H9 (cell line): Measurements from ENCODE around the gene TMEM132C. TPM values are rescaled to one million over a fixed set of nuclear protein-coding genes. Genes with fewer than 3 reads are reported as not detected.

Experiments
- DNase-seq: peaks from one replicate; pipeline ENCODE4 v3.0.0-alpha.2; 2017
- H2AFZ ChIP-seq: one replicate; pipeline ENCODE4 v1.6.1; 2013; ENCODE audit warnings: mild to moderate bottlenecking, low read length, control low read depth, moderate library complexity
- H2AK5ac ChIP-seq: 2 replicates; pipeline ENCODE4 v1.6.1; 2013; ENCODE audit warnings: low read length, control low read depth, mixed read lengths; ENCODE audit not compliant: insufficient read length
- H2BK120ac ChIP-seq: one replicate; pipeline ENCODE4 v1.6.1; 2013; ENCODE audit warnings: low read depth, mild to moderate bottlenecking, low read length, control low read depth, inconsistent platforms; ENCODE audit not compliant: poor library complexity, severe bottlenecking
- H2BK12ac ChIP-seq: 2 replicates; pipeline ENCODE4 v1.6.1; 2013; ENCODE audit warnings: low read length, control low read depth, mixed read lengths, low read depth; ENCODE audit not compliant: insufficient read length
- H2BK15ac ChIP-seq: 2 replicates; pipeline ENCODE4 v1.6.1; 2013; ENCODE audit warnings: low read depth, low read length, control low read depth
- H2BK20ac ChIP-seq: one replicate; pipeline ENCODE4 v1.6.1; 2013; ENCODE audit warnings: low read depth, mild to moderate bottlenecking, low read length, control low read depth, inconsistent platforms; ENCODE audit not compliant: poor library complexity, severe bottlenecking
- H2BK5ac ChIP-seq: 2 replicates; pipeline ENCODE4 v1.6.1; 2013; ENCODE audit warnings: low read length, control low read depth, mixed read lengths; ENCODE audit not compliant: insufficient read length
- H3K14ac ChIP-seq: 2 replicates; pipeline ENCODE4 v1.6.1; 2013; ENCODE audit warnings: low read length, control low read depth; ENCODE audit not compliant: insufficient read depth
- H3K18ac ChIP-seq: 2 replicates; pipeline ENCODE4 v1.6.1; 2013; ENCODE audit warnings: low read depth, mild to moderate bottlenecking, mixed read lengths, low read length, control low read depth; ENCODE audit not compliant: insufficient read length
- H3K23ac ChIP-seq: 2 replicates; pipeline ENCODE4 v1.6.1; 2013; ENCODE audit warnings: low read length, control low read depth, mixed read lengths, low read depth; ENCODE audit not compliant: insufficient read length
- H3K23me2 ChIP-seq: 2 replicates; pipeline ENCODE4 v1.6.1; 2013; ENCODE audit warnings: low read depth, mild to moderate bottlenecking, mixed read lengths, low read length, control low read depth; ENCODE audit not compliant: insufficient read length, poor library complexity, severe bottlenecking
- H3K27ac ChIP-seq: 2 replicates; pipeline ENCODE4 v1.5.1; 2013; ENCODE audit warnings: low read length, control low read depth, mixed read lengths, low read depth; ENCODE audit not compliant: insufficient read length
- H3K27me3 ChIP-seq: 2 replicates; pipeline ENCODE4 v1.6.1; 2013; ENCODE audit warnings: low read length, control low read depth, inconsistent platforms; ENCODE audit not compliant: insufficient read depth
- H3K4ac ChIP-seq: 2 replicates; pipeline ENCODE4 v1.6.1; 2013; ENCODE audit warnings: low read depth, mild to moderate bottlenecking, control low read depth, inconsistent platforms, low read length, moderate library complexity
- H3K4me1 ChIP-seq: 2 replicates; pipeline ENCODE4 v1.6.1; 2013; ENCODE audit warnings: low read length, control low read depth, inconsistent platforms; ENCODE audit not compliant: insufficient read depth
- H3K4me2 ChIP-seq: 2 replicates; pipeline ENCODE4 v1.6.1; 2013; ENCODE audit warnings: low read length, control low read depth, mixed read lengths; ENCODE audit not compliant: insufficient read length, insufficient read depth
- H3K56ac ChIP-seq: 2 replicates; pipeline ENCODE4 v1.6.1; 2013; ENCODE audit warnings: low read depth, mild to moderate bottlenecking, mixed read lengths, low read length, control low read depth; ENCODE audit not compliant: insufficient read length
- H3K79me1 ChIP-seq: 2 replicates; pipeline ENCODE4 v1.6.1; 2013; ENCODE audit warnings: low read depth, mild to moderate bottlenecking, moderate library complexity, low read length, control low read depth, inconsistent platforms; ENCODE audit not compliant: insufficient read depth, poor library complexity, severe bottlenecking
- H3K79me2 ChIP-seq: 2 replicates; pipeline ENCODE4 v1.6.1; 2013; ENCODE audit warnings: low read length, control low read depth, inconsistent platforms; ENCODE audit not compliant: insufficient read depth
- H3K9ac ChIP-seq: 2 replicates; pipeline ENCODE4 v1.6.1; 2013; ENCODE audit warnings: low read length, control low read depth, mixed read lengths; ENCODE audit not compliant: insufficient read length; ENCODE audit errors: extremely low read depth
- H3K9me3 ChIP-seq: one replicate; pipeline ENCODE4 v1.6.1; 2013; ENCODE audit warnings: low read depth, low read length, inconsistent platforms; ENCODE audit not compliant: control insufficient read depth
- H3T11ph ChIP-seq: one replicate; pipeline ENCODE4 v1.6.1; 2013; ENCODE audit warnings: mild to moderate bottlenecking, low read length, control low read depth, inconsistent platforms
- H4K20me1 ChIP-seq: one replicate; pipeline ENCODE4 v1.6.1; 2013; ENCODE audit not compliant: control insufficient read depth, insufficient read length, insufficient read depth
- H4K5ac ChIP-seq: 2 replicates; pipeline ENCODE4 v1.6.1; 2013; ENCODE audit warnings: low read depth, mild to moderate bottlenecking, mixed read lengths, low read length, control low read depth; ENCODE audit not compliant: insufficient read length
- H4K8ac ChIP-seq: replicated peaks from 2 replicates; pipeline ENCODE4 v1.6.1; 2013; ENCODE audit warnings: low read length, control low read depth, mixed read lengths, low read depth; ENCODE audit not compliant: insufficient read length
- H4K91ac ChIP-seq: 2 replicates; pipeline ENCODE4 v1.6.1; 2013; ENCODE audit warnings: low read depth, mild to moderate bottlenecking, moderate library complexity, mixed read lengths, low read length, control low read depth; ENCODE audit not compliant: insufficient read length
- H3K27ac Mint-ChIP-seq, 3 experiments: 2 replicates in 2 of 3; 3 replicates in 1 of 3; pipeline ENCODE4 v1.8.0; 2020 to 2021; ENCODE audit warnings: mixed read lengths in 3 of 3, mild to moderate bottlenecking in 1 of 3, moderate library complexity in 1 of 3
- H3K27me3 Mint-ChIP-seq: 2 replicates; pipeline ENCODE4 v1.8.0; 2021; ENCODE audit warnings: low read depth, mild to moderate bottlenecking, moderate library complexity, mixed read lengths
- H3K36me3 Mint-ChIP-seq, 3 experiments: 2 replicates in 2 of 3; 3 replicates in 1 of 3; pipeline ENCODE4 v1.8.0; 2020 to 2021; ENCODE audit warnings: low read depth in 3 of 3, mixed read lengths in 3 of 3; ENCODE audit not compliant: insufficient read depth in 1 of 3
- H3K4me1 Mint-ChIP-seq, 2 experiments: 2 replicates each; pipeline ENCODE4 v1.8.0; 2020; ENCODE audit warnings: mixed read lengths in 2 of 2
- H3K4me3 Mint-ChIP-seq, 2 experiments: 2 replicates in 1 of 2; 3 replicates in 1 of 2; pipeline ENCODE4 v1.8.0; 2020 to 2021; ENCODE audit warnings: mild to moderate bottlenecking in 2 of 2, mixed read lengths in 2 of 2, moderate library complexity in 1 of 2
- H3K9me3 Mint-ChIP-seq, 2 experiments: 2 replicates in 1 of 2; 3 replicates in 1 of 2; pipeline ENCODE4 v1.8.0; 2020; ENCODE audit warnings: mild to moderate bottlenecking in 2 of 2, mixed read lengths in 2 of 2, moderate library complexity in 1 of 2
- CTCF ChIP-seq: fragments of 200-600 bp; sonication (generic); conservative IDR thresholded peaks from 3 replicates; pipeline ENCODE4 v1.8.0; 2021; ENCODE audit warnings: antibody characterized with exemption, mild to moderate bottlenecking
- WGBS: extraction: QIAGEN DNeasy Blood & Tissue Kit; methylation state at CpG from one replicate; pipeline ENCODE4 v1.1.7; 2013; ENCODE audit warnings: missing lambda C conversion rate, low lambda C conversion rate, mixed read lengths; ENCODE audit not compliant: insufficient read length; ENCODE audit errors: extremely low coverage; 5-methylcytosine and 5-hydroxymethylcytosine counted together
- total RNA-seq: library from RNA; stranded (reverse); gene quantifications from 2 replicates; pipeline ENCODE4 v1.2.1, GENCODE V29; 2021

The TMEM132C gene
- total RNA-seq, 1 experiment from 2014 or later, result 0.22 TPM

- Histone ChIP-seq H4K8ac (no peak overlapping the region), H3K4me2 (peak overlapping the region; percentile 50), H3K27ac (no peak overlapping the region), H3K9me3 (no peaks in the 10 kb centered on the region), H3K56ac (no peak overlapping the region), H4K20me1 (no peaks in the 10 kb centered on the region), H2AK5ac (no peak overlapping the region), H3T11ph (no peak overlapping the region), H3K27me3 (peaks cover 41% of the 10 kb centered on the region), H2BK120ac (no peak overlapping the region), H3K79me1 (no peaks in the 10 kb centered on the region), H2BK20ac (no peak overlapping the region), H3K79me2 (no peaks in the 10 kb centered on the region), H3K4me1 (0 out of 2 replicates have a peak, but pooled peaks cover 2% of the 10 kb centered on the region), H3K23ac (no peak overlapping the region), H3K14ac (no peak overlapping the region; the same call in 1 of the 2 replicates), H4K5ac (no peak overlapping the region), H3K4ac (no peak overlapping the region), H2AFZ (no peak overlapping the region), H3K18ac (no peak overlapping the region), H3K23me2 (peaks cover 15% of the 10 kb centered on the region), H3K9ac (no peak overlapping the region), H2BK15ac (no peak overlapping the region), H4K91ac (no peak overlapping the region), H2BK12ac (no peak overlapping the region), H2BK5ac (no peak overlapping the region)
- no CpG with 5 or more reads among the region's 32 CpGs for WGBS
- no peak overlapping the region for H3K27ac Mint-ChIP-seq
- DNase-seq, result peak; percentile 49
- peaks cover 18 to 19% of the 10 kb centered on the region in 2 experiments for H3K9me3 Mint-ChIP-seq
- H3K36me3 Mint-ChIP-seq, result peaks cover 0 to 8% (median 4%) of the 10 kb centered on the region in 3 experiments; a peak in 4 of 7 replicates
- TF ChIP-seq CTCF, result no peak
- H3K4me1 Mint-ChIP-seq, result peaks cover 13 to 34% of the 10 kb centered on the region in 2 experiments
- H3K27me3 Mint-ChIP-seq, result peaks cover 57% of the 10 kb centered on the region
- peak overlapping the region; percentile 58 to 82 for H3K4me3 Mint-ChIP-seq
Observed at GRCh38 chr12:128268379-128268995, 1.5 kb downstream of the TMEM132C start.
